Mucosa of descending colon (tissue), 3 donors: ENCODE measurements around the gene ETV6. TPM values are rescaled to one million over a fixed set of nuclear protein-coding genes. Genes with fewer than 3 reads are reported as not detected.

Experiments used
- ATAC-seq: fragments of 200-7000 bp; cut with Tn5 transposase; one replicate; pipeline ENCODE4 v1.9.1; 2020; ENCODE audit warnings: mild to moderate bottlenecking, moderate library complexity
- DNase-seq, 3 donors: peaks; one replicate each; pipeline ENCODE4 v3.0.0-alpha.2; 2020
- H3K36me3 ChIP-seq: fragments of 200-600 bp; one replicate; pipeline ENCODE4 v1.8.0; 2021; ENCODE audit warnings: low read depth, mild to moderate bottlenecking
- H3K4me1 ChIP-seq: fragments of 200-600 bp; one replicate; pipeline ENCODE4 v1.8.0; 2021; ENCODE audit warnings: low read depth, mild to moderate bottlenecking
- H3K4me3 ChIP-seq: fragments of 200-600 bp; one replicate; pipeline ENCODE4 v1.8.0; 2021; ENCODE audit warnings: mild to moderate bottlenecking
- H3K9me3 ChIP-seq: fragments of 200-600 bp; one replicate; pipeline ENCODE4 v1.8.0; 2021; ENCODE audit warnings: mild to moderate bottlenecking
- CTCF ChIP-seq: fragments of 200-600 bp; IDR thresholded peaks from one replicate; pipeline ENCODE4 v1.8.0; 2022; ENCODE audit warnings: antibody characterized with exemption, mild to moderate bottlenecking
- intact Hi-C, 2 donors: fragments of 100-400 bp; cut with DNase I in 1 of 2; cut with micrococcal nuclease in 1 of 2; formaldehyde crosslinking; loops; one replicate each; pipeline versions ENCODE4 v1.11.0 to v1.11.1; 2022; cut with DNase I, micrococcal nuclease
- total RNA-seq, 3 donors: library from RNA; stranded (reverse); fragmentation: NEBNext Ultra II Directional in 2 of 3; extraction: Animal tissue kit (Norgen Biotek cat#: 25700) in 2 of 3; gene quantifications; one replicate each; pipeline versions ENCODE4 v1.2.1 to v1.2.4, GENCODE V29; 2021 to 2023
- donor health status: DM: no; HTN: no; CAD: no; lungs with moderate emphysema.
- donor health status: DM: no; HTN: no; CAD: no.
- donor health status: DM: no; HTN: yes; CAD: no.

Gene ETV6
- total RNA-seq, 3 donors from 2014 or later, result 60.9 to 74.3 (median 72.8) TPM

GRCh38 chr12:11762723-11763326 is 113.4 kb downstream of the ETV6 start:
- intact Hi-C loops, result no loop called here
- DNase-seq (no peak), ATAC-seq (peak; percentile 22)
- no peaks in the 10 kb centered on the region for H3K36me3 ChIP-seq
- peaks cover 41% of the 10 kb centered on the region for H3K4me1 ChIP-seq
- H3K9me3 ChIP-seq, result no peaks in the 10 kb centered on the region
- no peak for TF ChIP-seq CTCF
- H3K4me3 ChIP-seq, result no peak overlapping the region

GRCh38 chr12:11763760-11764520 is 114.5 kb downstream of the ETV6 start:
- peak; percentile 70 for ATAC-seq
- intact Hi-C loops, result no loop called here
- TF ChIP-seq CTCF, result no peak
- H3K4me3 ChIP-seq, result no peak overlapping the region
- no peaks in the 10 kb centered on the region for H3K9me3 ChIP-seq
- DNase-seq, result no peak
- H3K36me3 ChIP-seq, result no peaks in the 10 kb centered on the region
- H3K4me1 ChIP-seq, result peaks cover 41% of the 10 kb centered on the region

- H3K36me3 ChIP-seq, result no peaks in the 10 kb centered on the region
- intact Hi-C loops, result no loop called here
- no peak overlapping the region for H3K4me3 ChIP-seq
- ATAC-seq (no peak), DNase-seq (no peak)
- peaks cover 48% of the 10 kb centered on the region for H3K4me1 ChIP-seq
- H3K9me3 ChIP-seq, result no peaks in the 10 kb centered on the region
- no peak for TF ChIP-seq CTCF
Observed at GRCh38 chr12:11764837-11765236, 115.4 kb downstream of the ETV6 start.

- intact Hi-C loops, result no loop called here
- no peak for DNase-seq
- Histone ChIP-seq H3K4me1 (peaks cover 53% of the 10 kb centered on the region), H3K36me3 (no peaks in the 10 kb centered on the region), H3K4me3 (no peak overlapping the region), H3K9me3 (no peaks in the 10 kb centered on the region)
- ATAC-seq, result no peak
- no peak for TF ChIP-seq CTCF
Observed at GRCh38 chr12:11765421-11765816, 115.9 kb downstream of the ETV6 start.

- Histone ChIP-seq H3K4me3 (no peak overlapping the region), H3K9me3 (no peaks in the 10 kb centered on the region), H3K36me3 (no peaks in the 10 kb centered on the region), H3K4me1 (peaks cover 58% of the 10 kb centered on the region)
- DNase-seq (peak in 1 of 3 donors; percentile 47), ATAC-seq (peak; percentile 22)
- no peak for TF ChIP-seq CTCF
- intact Hi-C loops, result no loop called here
Observed at GRCh38 chr12:11765817-11766794, 116.6 kb downstream of the ETV6 start.
